ENCODE data around the gene NACAD.

Gene NACAD

GRCh38 chr7:45106820-45107219 is 18.1 kb upstream of the NACAD start:
- no peak for TF ChIP-seq GATA2 (IDR thresholded peaks at IDR 0.05; ENCODE audit: low read depth, low read length)
- no peak for TF ChIP-seq GATA3 (IDR thresholded peaks at IDR 0.05; ENCODE audit: low read depth, low read length)

- TF ChIP-seq GATA3 (IDR thresholded peaks at IDR 0.05; ENCODE audit: low read depth, low read length): no peak
- TF ChIP-seq GATA2 (IDR thresholded peaks at IDR 0.05; ENCODE audit: low read depth, low read length): no peak
Measured at GRCh38 chr7:45105588-45106188, 16.9 kb upstream of the NACAD start.

- TF ChIP-seq GATA2 (IDR thresholded peaks at IDR 0.05; ENCODE audit: low read depth, low read length) (no peak), GATA3 (IDR thresholded peaks at IDR 0.05; ENCODE audit: low read depth, low read length) (no peak)
Measured at GRCh38 chr7:45104844-45105587, 16.2 kb upstream of the NACAD start.

GRCh38 chr7:45103958-45104843 is 15.4 kb upstream of the NACAD start:
- TF ChIP-seq GATA3 (IDR thresholded peaks at IDR 0.05; ENCODE audit: low read depth, low read length) (no peak), GATA2 (IDR thresholded peaks at IDR 0.05; ENCODE audit: low read depth, low read length) (no peak)

GRCh38 chr7:45102785-45103712 is 14.3 kb upstream of the NACAD start:
- TF ChIP-seq GATA3 (IDR thresholded peaks at IDR 0.05; ENCODE audit: low read depth, low read length): no peak
- no peak for TF ChIP-seq GATA2 (IDR thresholded peaks at IDR 0.05; ENCODE audit: low read depth, low read length)

GRCh38 chr7:45101748-45102147 is 13.0 kb upstream of the NACAD start:
- TF ChIP-seq GATA2 (IDR thresholded peaks at IDR 0.05; ENCODE audit: low read depth, low read length) (no peak), GATA3 (IDR thresholded peaks at IDR 0.05; ENCODE audit: low read depth, low read length) (no peak)

- no peak for TF ChIP-seq GATA3 (IDR thresholded peaks at IDR 0.05; ENCODE audit: low read depth, low read length)
- no peak for TF ChIP-seq GATA2 (IDR thresholded peaks at IDR 0.05; ENCODE audit: low read depth, low read length)
Measured at GRCh38 chr7:45100761-45101480, 12.2 kb upstream of the NACAD start.

GRCh38 chr7:45099891-45100760 is 11.4 kb upstream of the NACAD start:
- no peak for TF ChIP-seq GATA2 (IDR thresholded peaks at IDR 0.05; ENCODE audit: low read depth, low read length)
- TF ChIP-seq GATA3 (IDR thresholded peaks at IDR 0.05; ENCODE audit: low read depth, low read length): no peak

- TF ChIP-seq GATA3 (IDR thresholded peaks at IDR 0.05; ENCODE audit: low read depth, low read length): no peak
- no peak for TF ChIP-seq GATA2 (IDR thresholded peaks at IDR 0.05; ENCODE audit: low read depth, low read length)
Measured at GRCh38 chr7:45098983-45099839, 10.4 kb upstream of the NACAD start.

- TF ChIP-seq GATA3 (IDR thresholded peaks at IDR 0.05; ENCODE audit: low read depth, low read length): no peak
- TF ChIP-seq GATA2 (IDR thresholded peaks at IDR 0.05; ENCODE audit: low read depth, low read length): no peak
Measured at GRCh38 chr7:45092931-45093235, 4.1 kb upstream of the NACAD start.

Data from SH-SY5Y (cell line).